Measurements from ENCODE around the gene ARHGEF10L. TPM values are rescaled to one million over a fixed set of nuclear protein-coding genes. Genes with fewer than 3 reads are reported as not detected.
"Not testable (repeated sequence)": the region's sequence is repeated elsewhere in the genome, so short reads cannot be mapped to it uniquely, and the experiment has no call there.

Gene ARHGEF10L
- total RNA-seq: 17.4 and 27.8 TPM in 2 replicates

DNA sequence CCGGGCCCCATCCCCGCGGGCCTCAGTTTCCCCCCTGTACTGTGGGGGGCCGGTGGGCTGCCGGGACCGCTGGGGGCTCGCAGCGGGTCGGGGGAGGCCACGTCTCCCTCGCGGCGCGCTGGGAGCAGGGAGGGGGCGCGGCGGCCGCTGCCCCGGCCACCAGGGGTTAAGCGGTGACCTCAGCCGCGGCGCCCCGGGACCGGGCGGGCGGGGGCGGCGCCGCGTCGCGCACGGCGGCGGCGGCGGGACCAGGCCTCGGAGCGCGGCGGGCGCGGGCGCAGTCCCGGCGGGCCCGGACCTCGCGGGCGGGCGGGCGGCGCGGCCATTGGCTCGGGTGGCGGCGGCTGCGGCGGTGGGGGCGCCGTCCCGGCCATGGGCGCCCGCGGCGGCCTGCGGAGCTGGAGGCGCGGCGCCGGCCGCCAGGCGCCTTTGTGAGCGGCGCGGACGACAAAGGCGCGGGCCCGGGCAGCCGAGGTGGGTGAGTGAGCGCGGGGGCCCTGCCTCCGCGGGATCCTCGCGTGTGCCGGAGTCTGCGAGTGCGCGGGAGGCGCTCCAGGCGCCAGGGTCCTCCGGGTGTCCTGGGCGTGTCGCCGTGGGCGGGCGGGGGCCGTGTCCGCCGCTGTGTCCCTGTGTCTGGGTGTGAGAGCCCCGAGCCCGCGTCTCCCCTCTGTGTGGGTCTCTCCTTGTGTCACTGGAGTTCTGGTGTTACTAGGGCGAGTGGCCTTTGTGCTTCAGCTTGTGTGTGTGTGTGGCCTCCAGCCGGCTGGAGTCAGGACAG lies at the start of gene ARHGEF10L:
ARHGEF10L (plus strand) TSS at position 222 of the 778 bp plus-strand sequence. CDS start 40,898 bp downstream, outside the sequence.
- TF ChIP-seq, protein P1, sequence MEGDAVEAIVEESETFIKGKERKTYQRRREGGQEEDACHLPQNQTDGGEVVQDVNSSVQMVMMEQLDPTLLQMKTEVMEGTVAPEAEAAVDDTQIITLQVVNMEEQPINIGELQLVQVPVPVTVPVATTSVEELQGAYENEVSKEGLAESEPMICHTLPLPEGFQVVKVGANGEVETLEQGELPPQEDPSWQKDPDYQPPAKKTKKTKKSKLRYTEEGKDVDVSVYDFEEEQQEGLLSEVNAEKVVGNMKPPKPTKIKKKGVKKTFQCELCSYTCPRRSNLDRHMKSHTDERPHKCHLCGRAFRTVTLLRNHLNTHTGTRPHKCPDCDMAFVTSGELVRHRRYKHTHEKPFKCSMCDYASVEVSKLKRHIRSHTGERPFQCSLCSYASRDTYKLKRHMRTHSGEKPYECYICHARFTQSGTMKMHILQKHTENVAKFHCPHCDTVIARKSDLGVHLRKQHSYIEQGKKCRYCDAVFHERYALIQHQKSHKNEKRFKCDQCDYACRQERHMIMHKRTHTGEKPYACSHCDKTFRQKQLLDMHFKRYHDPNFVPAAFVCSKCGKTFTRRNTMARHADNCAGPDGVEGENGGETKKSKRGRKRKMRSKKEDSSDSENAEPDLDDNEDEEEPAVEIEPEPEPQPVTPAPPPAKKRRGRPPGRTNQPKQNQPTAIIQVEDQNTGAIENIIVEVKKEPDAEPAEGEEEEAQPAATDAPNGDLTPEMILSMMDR (conservative IDR thresholded peaks at IDR 0.05; ENCODE audit: low read depth, low read length): no peak
- DNase-seq (ENCODE audit: low read depth): no peak
- peak within 1 kb of the TSS; percentile 96 for H3K4me3 ChIP-seq (ENCODE audit: low read depth, low read length)

GRCh38 chr1:17489768-17490417 lies 49.6 kb upstream of the ARHGEF10L start:
- not testable (repeated sequence) for DNase-seq (ENCODE audit: low read depth); H3K4me3 ChIP-seq (ENCODE audit: low read depth, low read length)

GRCh38 chr1:17490667-17491066 lies 48.8 kb upstream of the ARHGEF10L start:
- not testable (repeated sequence) for H3K4me3 ChIP-seq (ENCODE audit: low read depth, low read length); DNase-seq (ENCODE audit: low read depth)

- DNase-seq (ENCODE audit: low read depth): no peak
- H3K4me3 ChIP-seq (ENCODE audit: low read depth, low read length): no peak overlapping the region
- TF ChIP-seq, protein P1 (conservative IDR thresholded peaks at IDR 0.05; ENCODE audit: low read depth, low read length): peak; percentile 99
These were observed 45.3 kb upstream of the ARHGEF10L start for GRCh38 chr1:17494114-17494729.

DNA sequence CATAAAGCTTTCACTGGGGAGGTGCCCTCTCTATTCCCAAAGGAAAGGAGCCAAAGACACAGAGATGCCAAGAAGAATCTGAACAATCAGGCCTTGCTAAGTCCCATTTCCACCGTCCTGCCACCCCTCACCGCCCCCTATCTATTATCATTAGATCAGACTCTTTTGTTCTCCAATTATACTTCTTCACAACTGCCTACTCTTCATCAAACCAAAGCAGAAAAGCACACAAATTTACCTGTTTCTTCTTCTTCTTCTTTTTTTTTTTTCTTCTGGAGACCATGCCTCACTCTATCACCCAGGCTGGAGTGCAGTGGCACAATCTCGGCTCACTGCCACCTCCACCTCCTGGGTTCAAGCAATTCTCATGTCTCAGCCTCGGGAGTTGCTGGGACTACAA lies 43.1 kb upstream of the ARHGEF10L start:
- no peak for DNase-seq (ENCODE audit: low read depth)
- TF ChIP-seq, protein P1 (conservative IDR thresholded peaks at IDR 0.05; ENCODE audit: low read depth, low read length): no peak
- no peak overlapping the region for H3K4me3 ChIP-seq (ENCODE audit: low read depth, low read length)

GRCh38 chr1:17498214-17498613 lies 41.3 kb upstream of the ARHGEF10L start:
- H3K4me3 ChIP-seq (ENCODE audit: low read depth, low read length): no peak overlapping the region
- no peak for DNase-seq (ENCODE audit: low read depth)
- TF ChIP-seq, protein P1 (conservative IDR thresholded peaks at IDR 0.05; ENCODE audit: low read depth, low read length): no peak

GRCh38 chr1:17502326-17502778 lies 37.1 kb upstream of the ARHGEF10L start:
- TF ChIP-seq, protein P1 (conservative IDR thresholded peaks at IDR 0.05; ENCODE audit: low read depth, low read length): peak; percentile 93
- peak; percentile 57 for DNase-seq (ENCODE audit: low read depth)
- no peak overlapping the region for H3K4me3 ChIP-seq (ENCODE audit: low read depth, low read length)

All from epithelial cell of proximal tubule (primary cell).